Hepatocyte (in vitro differentiated cells): ENCODE measurements around the gene ZNF84. TPM values are rescaled to one million over a fixed set of nuclear protein-coding genes. Genes with fewer than 3 reads are reported as not detected.
A peak's percentile ranks its signal among the peaks of the same experiment; 100 is the strongest.

Source experiments
- DNase-seq: peaks from one replicate; pipeline ENCODE4 v3.0.0-alpha.2; 2016; ENCODE audit warnings: low spot score
- H2AFZ ChIP-seq: fragments of 200-600 bp; sonication (generic); 2 replicates; pipeline ENCODE4 v1.6.0; 2016; ENCODE audit warnings: antibody characterized with exemption, mild to moderate bottlenecking
- H3K27ac ChIP-seq: fragments of 200-600 bp; sonication (generic); 2 replicates; pipeline ENCODE4 v1.5.1; 2016; ENCODE audit warnings: mild to moderate bottlenecking
- H3K27me3 ChIP-seq: fragments of 200-600 bp; sonication (generic); 2 replicates; pipeline ENCODE4 v1.6.1; 2016
- H3K36me3 ChIP-seq: fragments of 200-600 bp; sonication (generic); replicated peaks from 2 replicates; pipeline ENCODE4 v1.5.1; 2016; ENCODE audit warnings: low read depth; ENCODE audit not compliant: insufficient read depth
- H3K4me1 ChIP-seq: fragments of 200-600 bp; sonication (generic); 2 replicates; pipeline ENCODE4 v1.5.1; 2016; ENCODE audit warnings: mild to moderate bottlenecking, moderate library complexity; ENCODE audit not compliant: insufficient read depth
- H3K4me2 ChIP-seq: fragments of 200-600 bp; sonication (generic); 2 replicates; pipeline ENCODE4 v1.6.0; 2016
- H3K4me3 ChIP-seq: fragments of 200-600 bp; sonication (generic); 2 replicates; pipeline ENCODE4 v1.5.1; 2016; ENCODE audit warnings: mild to moderate bottlenecking
- H3K79me2 ChIP-seq: fragments of 200-600 bp; sonication (generic); 2 replicates; pipeline ENCODE4 v1.6.0; 2017; ENCODE audit warnings: mild to moderate bottlenecking
- H3K9me2 ChIP-seq: fragments of 200-600 bp; sonication (generic); replicated peaks from 2 replicates; pipeline ENCODE4 v1.6.0; 2017; ENCODE audit warnings: mild to moderate bottlenecking; ENCODE audit not compliant: insufficient read depth
- H3K9me3 ChIP-seq: fragments of 200-600 bp; sonication (generic); 2 replicates; pipeline ENCODE4 v1.5.1; 2016; ENCODE audit warnings: low read depth, mild to moderate bottlenecking
- H4K20me1 ChIP-seq: fragments of 200-600 bp; sonication (generic); 2 replicates; pipeline ENCODE4 v1.6.0; 2016; ENCODE audit warnings: mild to moderate bottlenecking; ENCODE audit not compliant: insufficient read depth, poor library complexity, severe bottlenecking
- EZH2 ChIP-seq: fragments of 200-600 bp; sonication (generic); IDR thresholded peaks from 2 replicates; pipeline ENCODE4 v1.6.1; 2016; ENCODE audit warnings: antibody characterized with exemption, mild to moderate bottlenecking, borderline replicate concordance
- EZH2phosphoT487 ChIP-seq: fragments of 200-600 bp; sonication (generic); IDR thresholded peaks from one replicate; pipeline ENCODE4 v1.6.1; 2018; ENCODE audit warnings: antibody characterized with exemption, mild to moderate bottlenecking, low read depth, moderate library complexity; ENCODE audit not compliant: unreplicated experiment, severe bottlenecking
- WGBS: methylation state at CpG from one replicate; pipeline ENCODE4 v1.1.6; 2016; ENCODE audit warnings: low lambda C conversion rate; ENCODE audit errors: missing lambda C conversion rate; 5-methylcytosine and 5-hydroxymethylcytosine counted together
- polyA plus RNA-seq: library from polyadenylated mRNA; unstranded; fragments of >200 nt; fragmentation: Nextera tagmentation; extraction: Ambion mirVana; gene quantifications from 2 replicates; pipeline ENCODE4 v1.2.1, GENCODE V29; 2016
- total RNA-seq: library from RNA; depleted of rRNA; stranded (reverse); fragments of >200 nt; gene quantifications from 2 replicates; pipeline ENCODE4 v1.2.3, GENCODE V29; 2014
- TF ChIP-seq, protein P1 (sequence below): fragments of 200-600 bp; sonication (generic); IDR thresholded peaks from 2 replicates; pipeline ENCODE4 v1.5.1; 2016; ENCODE audit warnings: antibody characterized with exemption, mild to moderate bottlenecking; ENCODE audit not compliant: poor library complexity

The ZNF84 gene
- total and polyA plus RNA-seq, 2 experiments from 2014 or later, result 23.1 to 30.8 TPM

DNA sequence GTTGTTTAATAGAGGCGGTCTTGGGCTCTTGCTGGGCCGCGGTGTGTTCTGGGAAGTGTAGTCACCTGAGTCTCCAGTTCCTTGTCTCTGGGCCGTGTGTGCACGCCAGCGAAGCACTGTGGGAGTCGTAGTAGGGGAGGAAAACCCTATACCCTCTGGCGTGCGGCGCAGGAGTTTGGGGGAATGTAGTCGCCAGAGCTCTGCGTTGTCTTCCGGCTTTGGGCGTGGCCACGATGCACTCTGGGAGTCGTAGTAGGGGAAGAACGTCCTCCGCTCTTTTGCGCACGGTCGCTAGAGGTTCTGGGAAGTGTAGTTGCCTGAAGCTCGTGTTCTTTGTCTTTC lies 42.7 kb downstream of the ZNF84 start:
- H3K4me3 ChIP-seq, result peak overlapping the region; percentile 44
- H4K20me1 ChIP-seq, result no peaks in the 10 kb centered on the region
- peaks cover 45% of the 10 kb centered on the region for H3K9me3 ChIP-seq
- H3K27me3 ChIP-seq, result no peaks in the 10 kb centered on the region
- peaks cover 16% of the 10 kb centered on the region for H3K36me3 ChIP-seq
- peak overlapping the region; percentile 80 for H2AFZ ChIP-seq
- peak overlapping the region; percentile 87 for H3K4me2 ChIP-seq
- no peaks in the 10 kb centered on the region for H3K4me1 ChIP-seq
- DNase-seq, result peak; percentile 99
- whole genome bisulfite sequencing, result 1% methylated on average over 22 of the region's 22 CpGs
- peaks cover 24% of the 10 kb centered on the region for H3K79me2 ChIP-seq
- TF ChIP-seq, protein P1, sequence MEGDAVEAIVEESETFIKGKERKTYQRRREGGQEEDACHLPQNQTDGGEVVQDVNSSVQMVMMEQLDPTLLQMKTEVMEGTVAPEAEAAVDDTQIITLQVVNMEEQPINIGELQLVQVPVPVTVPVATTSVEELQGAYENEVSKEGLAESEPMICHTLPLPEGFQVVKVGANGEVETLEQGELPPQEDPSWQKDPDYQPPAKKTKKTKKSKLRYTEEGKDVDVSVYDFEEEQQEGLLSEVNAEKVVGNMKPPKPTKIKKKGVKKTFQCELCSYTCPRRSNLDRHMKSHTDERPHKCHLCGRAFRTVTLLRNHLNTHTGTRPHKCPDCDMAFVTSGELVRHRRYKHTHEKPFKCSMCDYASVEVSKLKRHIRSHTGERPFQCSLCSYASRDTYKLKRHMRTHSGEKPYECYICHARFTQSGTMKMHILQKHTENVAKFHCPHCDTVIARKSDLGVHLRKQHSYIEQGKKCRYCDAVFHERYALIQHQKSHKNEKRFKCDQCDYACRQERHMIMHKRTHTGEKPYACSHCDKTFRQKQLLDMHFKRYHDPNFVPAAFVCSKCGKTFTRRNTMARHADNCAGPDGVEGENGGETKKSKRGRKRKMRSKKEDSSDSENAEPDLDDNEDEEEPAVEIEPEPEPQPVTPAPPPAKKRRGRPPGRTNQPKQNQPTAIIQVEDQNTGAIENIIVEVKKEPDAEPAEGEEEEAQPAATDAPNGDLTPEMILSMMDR, result no peak
- no peak for TF ChIP-seq EZH2
- no peak for TF ChIP-seq EZH2phosphoT487
- H3K9me2 ChIP-seq, result no peaks in the 10 kb centered on the region
- peak overlapping the region; percentile 98 for H3K27ac ChIP-seq

DNA sequence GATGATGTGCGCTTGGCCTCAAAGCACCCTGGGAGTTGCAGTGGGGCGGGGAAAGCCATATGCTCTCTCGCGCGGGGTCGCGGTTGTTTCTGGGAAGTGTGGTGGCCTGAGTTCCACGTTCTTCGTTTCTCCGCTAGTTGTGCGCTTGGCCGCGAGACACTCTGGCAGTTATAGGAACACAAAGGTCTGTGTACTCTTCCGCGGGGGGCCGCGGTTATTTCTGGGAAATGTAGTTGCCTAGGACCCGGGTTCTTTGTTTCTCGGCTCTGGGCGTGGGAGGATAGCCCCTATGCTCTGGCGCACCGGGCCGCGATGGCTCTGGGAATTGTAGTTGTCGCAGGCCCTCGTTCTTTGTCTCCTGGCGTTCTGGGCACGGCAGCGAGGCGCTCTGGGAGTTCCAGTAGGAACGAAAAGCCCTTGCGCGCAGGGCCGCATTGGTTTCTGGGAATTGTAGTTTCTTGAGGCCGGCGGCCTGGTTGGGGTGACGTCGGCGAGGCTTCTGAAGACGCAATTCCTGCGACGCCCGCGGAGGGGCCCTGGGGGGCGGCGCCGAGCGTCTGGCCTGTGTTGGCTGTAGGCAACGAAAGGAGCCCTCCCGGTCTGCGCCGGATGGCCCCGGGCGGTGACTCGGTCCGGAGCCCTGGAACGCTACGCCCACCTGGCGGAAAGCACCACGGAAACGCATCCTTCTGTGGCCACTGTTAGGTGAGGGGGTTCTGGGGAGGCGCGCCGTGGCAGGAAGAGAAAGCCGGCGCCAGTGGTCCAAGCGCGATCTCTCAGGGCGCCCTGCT lies 43.3 kb downstream of the ZNF84 start, which contains the start of gene ZNF140:
Gene ZNF140, plus strand, starts transcription at position 556 of the 791 bp plus-strand sequence. CDS start 398 bp downstream, outside the sequence.
- no peak for TF ChIP-seq EZH2phosphoT487
- TF ChIP-seq EZH2, result no peak
- TF ChIP-seq, protein P1, result no peak
- Histone ChIP-seq H3K36me3 (peaks cover 19% of the 10 kb centered on the region), H3K9me2 (no peaks in the 10 kb centered on the region), H3K4me3 (peak within 1 kb of the TSS; percentile 68), H3K27me3 (no peaks in the 10 kb centered on the region), H3K9me3 (peaks cover 50% of the 10 kb centered on the region), H3K4me2 (peak within 1 kb of the TSS; percentile 87), H3K4me1 (no peaks in the 10 kb centered on the region), H4K20me1 (no peaks in the 10 kb centered on the region), H3K27ac (peak within 1 kb of the TSS; percentile 98), H3K79me2 (peaks cover 26% of the 10 kb centered on the region), H2AFZ (peak within 1 kb of the TSS; percentile 80)
- 1% methylated on average over 65 of the region's 69 CpGs for WGBS
- DNase-seq, result peak; percentile 98

DNA sequence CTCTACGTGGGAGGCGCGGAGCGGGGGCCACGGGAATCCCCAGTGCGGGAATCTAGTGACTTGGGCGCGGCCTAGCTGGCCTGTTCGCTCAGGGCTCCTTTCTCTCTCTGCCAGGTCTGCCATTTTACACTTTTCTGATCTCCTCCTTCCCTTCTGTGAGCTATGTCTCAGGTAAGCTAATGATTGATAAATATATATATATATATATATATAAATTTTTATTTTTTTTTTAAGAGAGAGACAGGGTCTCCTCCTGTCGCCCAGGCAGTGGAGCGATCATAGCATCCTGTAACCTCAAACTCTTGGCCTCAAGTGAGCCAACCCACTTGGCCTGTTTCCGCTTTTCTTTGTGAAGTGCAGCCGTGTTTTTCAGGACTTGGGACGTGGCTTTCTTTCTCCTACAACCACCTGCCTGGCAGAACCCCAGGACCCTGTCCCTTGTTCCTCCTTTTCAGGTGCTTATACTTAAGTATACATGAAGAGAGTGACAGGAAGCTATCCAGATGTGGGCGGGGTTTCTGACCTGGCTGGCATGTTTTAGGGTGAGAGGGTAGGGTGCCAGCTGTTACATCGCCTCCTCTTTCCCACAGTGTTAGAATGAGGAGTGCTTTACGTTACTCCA lies 44.0 kb downstream of the ZNF84 start:
- Histone ChIP-seq H3K27ac (peak overlapping the region; percentile 98), H3K4me3 (peak overlapping the region; percentile 68), H3K36me3 (peaks cover 19% of the 10 kb centered on the region), H4K20me1 (no peaks in the 10 kb centered on the region), H3K4me1 (no peaks in the 10 kb centered on the region), H3K9me2 (no peaks in the 10 kb centered on the region), H2AFZ (peak overlapping the region; percentile 69), H3K79me2 (peaks cover 28% of the 10 kb centered on the region), H3K27me3 (no peaks in the 10 kb centered on the region), H3K9me3 (peaks cover 57% of the 10 kb centered on the region), H3K4me2 (peak overlapping the region; percentile 87)
- 33% methylated on average over 17 of the region's 17 CpGs for WGBS
- DNase-seq, result peak; percentile 10
- TF ChIP-seq, protein P1, result no peak
- TF ChIP-seq EZH2phosphoT487, result no peak
- TF ChIP-seq EZH2, result no peak
